ENCODE results near the gene CFAP100.

Gene CFAP100

GRCh38 chr3:126357295-126358037 is 37.2 kb upstream of the CFAP100 start, which contains the start of gene KLF15:
Gene KLF15, minus strand, starts transcription at chr3:126357408. Its CDS starts 4,486 bp downstream, at chr3:126352922.
- DNase-seq: peak; percentile 68

GRCh38 chr3:126358038-126358815 is 36.5 kb upstream of the CFAP100 start:
- peak; percentile 18 for DNase-seq

- no peak for DNase-seq
Observed at GRCh38 chr3:126358816-126359181, 35.9 kb upstream of the CFAP100 start.

- no peak for DNase-seq
Observed at GRCh38 chr3:126360046-126360713, 34.5 kb upstream of the CFAP100 start.

GRCh38 chr3:126360714-126361060 is 34.0 kb upstream of the CFAP100 start:
- no peak for DNase-seq

GRCh38 chr3:126361211-126361610 is 33.5 kb upstream of the CFAP100 start:
- no peak for DNase-seq

- no peak for DNase-seq
Observed at GRCh38 chr3:126364130-126364695, 30.5 kb upstream of the CFAP100 start.

GRCh38 chr3:126364731-126365301 is 29.9 kb upstream of the CFAP100 start:
- DNase-seq: no peak

- DNase-seq: no peak
Observed at GRCh38 chr3:126365351-126366277, 29.1 kb upstream of the CFAP100 start.

GRCh38 chr3:126367316-126367805 is 27.3 kb upstream of the CFAP100 start:
- no peak for DNase-seq

- DNase-seq: no peak
Observed at GRCh38 chr3:126369490-126369889, 25.2 kb upstream of the CFAP100 start.

- DNase-seq: no peak
Observed at GRCh38 chr3:126370055-126370454, 24.7 kb upstream of the CFAP100 start.

- DNase-seq: no peak
Observed at GRCh38 chr3:126370606-126371005, 24.1 kb upstream of the CFAP100 start.

- DNase-seq: no peak
Observed at GRCh38 chr3:126371096-126371705, 23.5 kb upstream of the CFAP100 start.

- DNase-seq: no peak
Observed at GRCh38 chr3:126372413-126373145, 22.1 kb upstream of the CFAP100 start.

GRCh38 chr3:126373146-126373613 is 21.5 kb upstream of the CFAP100 start:
- DNase-seq: no peak

- no peak for DNase-seq
Observed at GRCh38 chr3:126373682-126374601, 20.8 kb upstream of the CFAP100 start.

GRCh38 chr3:126375835-126376331 is 18.8 kb upstream of the CFAP100 start:
- no peak for DNase-seq

- DNase-seq: no peak
Observed at GRCh38 chr3:126376444-126376843, 18.3 kb upstream of the CFAP100 start.
